ENCODE data around the gene ERC1. TPM values are rescaled to one million over a fixed set of nuclear protein-coding genes. Genes with fewer than 3 reads are reported as not detected.

The ERC1 gene
- polyA plus RNA-seq, 2 of the 4 experiments (the other 2 are of a cell fraction), result 14.2 to 20.9 TPM

DNA sequence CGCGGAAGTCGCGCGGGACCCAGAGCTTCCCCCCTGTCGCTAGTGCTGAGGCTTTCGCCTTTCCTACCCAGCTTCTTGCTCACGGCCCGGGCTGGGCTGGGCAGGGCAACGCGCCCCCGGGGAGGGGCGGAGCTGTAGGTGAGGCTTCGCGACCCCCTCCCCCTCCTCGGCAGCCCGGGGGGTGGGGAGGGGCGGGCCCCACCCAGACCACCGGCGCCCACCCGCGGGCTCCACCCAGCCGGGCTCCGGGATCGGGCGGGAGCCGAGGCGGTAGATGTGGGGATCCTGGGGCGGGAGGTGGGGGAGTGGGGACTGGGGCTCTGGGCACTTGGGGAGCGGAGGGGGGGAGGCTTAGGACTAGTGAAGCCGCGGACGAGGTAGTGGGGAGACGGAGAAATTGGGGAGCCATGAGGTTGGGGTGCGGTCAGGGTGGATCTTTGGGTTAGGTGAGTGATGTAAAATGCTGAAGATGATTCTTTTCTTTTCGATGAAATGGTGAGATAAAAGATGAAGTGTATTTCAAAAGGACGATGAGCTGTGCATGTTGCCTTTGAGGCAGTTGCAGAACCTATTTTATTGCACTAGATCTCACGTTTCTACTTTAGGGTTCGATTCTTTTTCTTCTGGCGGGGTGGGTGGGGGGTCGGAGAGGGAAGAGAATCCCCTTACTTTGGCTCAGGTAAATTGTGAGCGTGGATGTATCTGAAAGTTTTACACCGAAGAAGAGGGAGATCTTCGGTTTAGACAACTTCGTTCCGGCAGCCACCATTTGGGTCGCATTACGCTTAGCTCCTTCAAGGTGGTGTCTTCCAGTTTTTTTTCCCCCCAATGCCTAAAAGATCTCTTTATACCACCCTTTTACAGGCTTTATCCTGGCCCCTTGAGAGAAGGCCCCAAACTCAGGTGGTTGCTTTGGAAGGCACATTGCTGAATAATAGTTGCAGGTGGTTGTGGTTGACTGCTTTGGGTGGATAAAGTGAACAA is 619 bp downstream of the ERC1 start:
- POLR2A ChIA-PET, result interaction anchor here (0.5 to 3.0 kb wide), 5 partner anchors 23 to 640 kb away, joined by 3 to 20 read pairs (median 3); partner anchors contain the start of gene RAD52
- Histone ChIP-seq H3K4me1 (peaks cover 43% of the 10 kb centered on the region), H3K4me2 (peak overlapping the region; percentile 98), H3K27ac (peak overlapping the region; percentile 96 to 98), H3K9me3 (no peaks in the 10 kb centered on the region), H3K4me3 (peak overlapping the region; percentile 93)
- TF ChIP-seq GATA3 (IDR thresholded peaks at IDR 0.05; ENCODE audit: borderline replicate concordance) (no peak), ZC3H11A (IDR thresholded peaks at IDR 0.05) (no peak), MAFK (IDR thresholded peaks at IDR 0.05; ENCODE audit: partially characterized antibody) (no peak), JUNB (IDR thresholded peaks at IDR 0.05) (no peak)
- CTCF ChIA-PET, result interaction anchor here (0.6 to 0.9 kb wide), 4 partner anchors 9 to 42 kb away, joined by 3 read pairs; partner anchors contain the start of gene RAD52
- peak in 1 of 2 experiments; percentile 77 for DNase-seq (ENCODE audit: low read depth in 1 of 2, low spot score in 1 of 2)
- 17% methylated on average over 22 of the region's 48 CpGs for WGBS (ENCODE audit: missing lambda C conversion rate)
- peak; percentile 59 to 72 for ATAC-seq
- no peak for FAIRE-seq

DNA sequence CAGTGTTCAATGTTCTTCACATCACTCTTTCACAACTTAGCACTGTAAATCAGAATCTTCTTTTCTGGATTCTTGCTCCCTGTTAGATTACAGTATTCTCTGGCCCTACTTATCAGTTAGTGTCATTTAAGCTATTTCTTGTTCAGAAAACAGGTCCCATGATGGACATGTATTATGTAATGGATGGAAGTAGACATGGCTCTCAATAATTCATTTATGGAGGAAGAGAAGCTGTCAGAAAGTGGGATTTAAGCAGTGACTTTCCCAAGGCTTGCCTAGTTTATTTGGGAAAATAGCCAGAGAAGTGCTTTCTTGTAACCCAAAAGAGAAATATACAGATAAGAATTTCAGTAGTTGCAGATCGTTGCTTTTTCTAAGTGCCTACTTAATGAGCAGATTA is 1.6 kb downstream of the ERC1 start:
- no peak overlapping the region for H3K27ac ChIP-seq
- ATAC-seq (no peak), FAIRE-seq (no peak), DNase-seq (ENCODE audit: low read depth in 1 of 2, low spot score in 1 of 2) (no peak)
- 83% methylated on average over 1 of the region's 1 CpG for WGBS (ENCODE audit: missing lambda C conversion rate)
- CTCF ChIA-PET, result interaction anchor here (0.9 kb wide), 1 partner anchor 43 kb away, joined by 3 read pairs; the partner anchor contains the start of gene RAD52
- peaks cover 43% of the 10 kb centered on the region for H3K4me1 ChIP-seq
- H3K4me3 ChIP-seq, result no peak overlapping the region; the same call in 2 of the 3 replicates
- H3K9me3 ChIP-seq, result no peaks in the 10 kb centered on the region
- peak overlapping the region; percentile 98 for H3K4me2 ChIP-seq
- POLR2A ChIA-PET, result interaction anchor here (3.0 kb wide), 1 partner anchor 43 kb away, joined by 20 read pairs; the partner anchor contains the start of gene RAD52
- TF ChIP-seq EP300 (IDR thresholded peaks at IDR 0.05), result no peak
- no peak for TF ChIP-seq CHD4 (IDR thresholded peaks at IDR 0.05; ENCODE audit: borderline replicate concordance)
- no peak for TF ChIP-seq ZSCAN20 (CRISPR knock-in tag; IDR thresholded peaks at IDR 0.05)
- TF ChIP-seq KDM1A (IDR thresholded peaks at IDR 0.05; ENCODE audit: low read depth), result no peak

DNA sequence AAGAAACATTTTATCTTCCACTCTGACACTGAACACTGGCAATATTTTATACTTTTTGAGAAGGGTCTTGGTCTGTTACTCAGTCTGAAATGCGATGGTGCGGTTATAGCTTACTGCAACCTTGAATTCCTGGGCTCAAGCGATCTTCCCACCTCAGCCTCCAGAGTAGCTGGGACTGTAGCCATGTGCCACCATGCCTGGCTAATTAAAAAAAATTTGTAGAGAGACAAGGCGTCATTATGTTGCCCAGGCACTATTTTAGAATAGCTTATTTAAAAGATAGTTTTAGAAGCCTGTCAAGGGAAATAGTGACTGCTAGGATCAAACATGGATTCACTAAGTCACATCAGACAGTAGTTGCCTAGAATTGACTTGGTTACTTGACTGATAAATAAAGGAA is 5.9 kb downstream of the ERC1 start:
- ATAC-seq (no peak), DNase-seq (ENCODE audit: low read depth in 1 of 2, low spot score in 1 of 2) (no peak), FAIRE-seq (no peak)
- no peak overlapping the region for H3K4me3 ChIP-seq
- 94% methylated on average over 4 of the region's 4 CpGs for WGBS (ENCODE audit: missing lambda C conversion rate)
- ChIA-PET CTCF (interaction anchor here (1.5 to 2.3 kb wide), 2 partner anchors 15 to 96 kb away, joined by 6 read pairs; no protein-coding TSS in a partner anchor), POLR2A (no interaction called here)
- no peak overlapping the region for H3K27ac ChIP-seq
- no peaks in the 10 kb centered on the region for H3K9me3 ChIP-seq
- TF ChIP-seq RCOR1 (IDR thresholded peaks at IDR 0.05; ENCODE audit: low read depth, low read length), result no peak
- TF ChIP-seq SREBF2 (IDR thresholded peaks at IDR 0.05), result no peak
- TF ChIP-seq EHF (CRISPR knock-in tag; IDR thresholded peaks at IDR 0.05), result no peak
- no peak for TF ChIP-seq RAD21 (conservative IDR thresholded peaks at IDR 0.05 in 1 of 2, IDR thresholded peaks at IDR 0.05 in 1 of 2)
- TF ChIP-seq EHMT2 (IDR thresholded peaks at IDR 0.05; ENCODE audit: low read depth), result no peak
- TF ChIP-seq ZSCAN20 (CRISPR knock-in tag; IDR thresholded peaks at IDR 0.05), result no peak
- TF ChIP-seq EP300 (IDR thresholded peaks at IDR 0.05), result no peak
- TF ChIP-seq HOXB5 (CRISPR knock-in tag; IDR thresholded peaks at IDR 0.05), result no peak
- TF ChIP-seq JUN (IDR thresholded peaks at IDR 0.05), result no peak
- TF ChIP-seq, protein P1, sequence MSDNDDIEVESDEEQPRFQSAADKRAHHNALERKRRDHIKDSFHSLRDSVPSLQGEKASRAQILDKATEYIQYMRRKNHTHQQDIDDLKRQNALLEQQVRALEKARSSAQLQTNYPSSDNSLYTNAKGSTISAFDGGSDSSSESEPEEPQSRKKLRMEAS (IDR thresholded peaks at IDR 0.05), result no peak
- no peak for TF ChIP-seq KDM5A (IDR thresholded peaks at IDR 0.05)
- no peak for TF ChIP-seq ZFP36 (IDR thresholded peaks at IDR 0.05; ENCODE audit: borderline replicate concordance, partially characterized antibody)
- no peak for TF ChIP-seq MYC (IDR thresholded peaks at IDR 0.05; ENCODE audit: borderline replicate concordance, low read length)
- TF ChIP-seq POLR2AphosphoS2 (conservative IDR thresholded peaks at IDR 0.05; ENCODE audit: low read length), result no peak
- no peak for TF ChIP-seq GATA3 (IDR thresholded peaks at IDR 0.05; ENCODE audit: borderline replicate concordance)
- TF ChIP-seq FOSL2 (IDR thresholded peaks at IDR 0.05), result no peak
- TF ChIP-seq FOSL2 (CRISPR knock-in tag; IDR thresholded peaks at IDR 0.05), result no peak
- no peak for TF ChIP-seq ZNF302 (CRISPR knock-in tag; IDR thresholded peaks at IDR 0.05)
- no peak for TF ChIP-seq BHLHE40 (IDR thresholded peaks at IDR 0.05; ENCODE audit: low read depth, low read length)
- peaks cover 30% of the 10 kb centered on the region for H3K4me1 ChIP-seq
- H3K4me2 ChIP-seq, result no peak overlapping the region
